GM12878 (cell line): ENCODE measurements around the gene SFXN5. TPM values are rescaled to one million over a fixed set of nuclear protein-coding genes. Genes with fewer than 3 reads are reported as not detected.

Experiments used
- BHLHE40 ChIP-seq, 2 experiments: fragments of 450-650 bp in 1 of 2; IDR thresholded peaks; 2 replicates each; pipeline ENCODE4 v1.6.1; 2011 to 2017; ENCODE audit warnings: low read depth in 2 of 2, borderline replicate concordance in 1 of 2, improper control_type of control experiment in 1 of 2, low read length in 1 of 2, mild to moderate bottlenecking in 1 of 2
- CHD4 ChIP-seq: fragments of 200-600 bp; sonication (generic); IDR thresholded peaks from 2 replicates; pipeline ENCODE4 v1.6.1; 2016; ENCODE audit warnings: mild to moderate bottlenecking
- ESRRA ChIP-seq: IDR thresholded peaks from 2 replicates; pipeline ENCODE4 v1.6.1; 2012; ENCODE audit warnings: mild to moderate bottlenecking, low read length, improper control_type of control experiment
- FOS ChIP-seq: IDR thresholded peaks from 3 replicates; pipeline ENCODE4 v1.6.1; 2011; ENCODE audit warnings: borderline replicate concordance; ENCODE audit not compliant: insufficient read length; ENCODE audit errors: extremely low read depth
- MTA2 ChIP-seq: fragments of 450-650 bp; IDR thresholded peaks from 2 replicates; pipeline ENCODE4 v1.6.1; 2016; ENCODE audit warnings: low read depth, mild to moderate bottlenecking, moderate library complexity
- MTA3 ChIP-seq: IDR thresholded peaks from 2 replicates; pipeline ENCODE4 v1.6.1; 2012; ENCODE audit warnings: low read length, inconsistent platforms, borderline replicate concordance
- NFIC ChIP-seq: IDR thresholded peaks from 2 replicates; pipeline ENCODE4 v1.6.1; 2012; ENCODE audit warnings: low read depth, mild to moderate bottlenecking, inconsistent platforms, low read length, moderate library complexity
- PML ChIP-seq: IDR thresholded peaks from 2 replicates; pipeline ENCODE4 v1.6.1; 2012; ENCODE audit warnings: low read length, inconsistent platforms
- RCOR1 ChIP-seq: conservative IDR thresholded peaks from 2 replicates; pipeline ENCODE4 v1.6.1; 2012; ENCODE audit warnings: low read depth, low read length, improper control_type of control experiment
- SREBF1 ChIP-seq: IDR thresholded peaks from 2 replicates; pipeline ENCODE4 v1.6.1; 2012; ENCODE audit warnings: mild to moderate bottlenecking, low read length
- SREBF2 ChIP-seq: IDR thresholded peaks from 2 replicates; pipeline ENCODE4 v1.6.1; 2012; ENCODE audit warnings: mild to moderate bottlenecking, low read length
- polyA plus RNA-seq, 11 experiments: library from polyadenylated mRNA; depleted of rRNA in 4 of 11; unstranded in 6 of 11; stranded (reverse) in 5 of 11; fragments of >200 nt; fragmentation: Nextera tagmentation in 4 of 11; fragmentation: Illumina TruSeq in 1 of 11; extraction: Ambion mirVana in 4 of 11; extraction: Trizol in 1 of 11; gene quantifications; 1 replicate in 1 of 11; 2 replicates in 10 of 11; pipeline versions ENCODE4 v1.2.1 to v1.2.3, GENCODE V29; 2011 to 2016; ENCODE audit warnings: inconsistent platforms in 2 of 11, missing spikeins in 2 of 11, low read depth in 1 of 11
- total RNA-seq, 4 experiments: library from RNA; depleted of rRNA in 3 of 4; stranded (reverse); fragments of >200 nt in 3 of 4; fragmentation: Illumina TruSeq in 1 of 4; extraction: Trizol in 1 of 4; gene quantifications; 2 replicates each; pipeline versions ENCODE4 v1.2.1 to v1.2.3, GENCODE V29; 2013 to 2021
- TF ChIP-seq, protein P1 (sequence below): IDR thresholded peaks from 2 replicates; pipeline ENCODE4 v1.6.1; 2012; ENCODE audit warnings: low read length, inconsistent platforms
- TF ChIP-seq, protein P2 (sequence below): IDR thresholded peaks from 2 replicates; pipeline ENCODE4 v1.6.1; 2012; ENCODE audit warnings: low read depth, low read length, improper control_type of control experiment
- TF ChIP-seq, protein P3 (sequence below): fragments of 450-650 bp; IDR thresholded peaks from 2 replicates; pipeline ENCODE4 v1.6.1; 2017; ENCODE audit warnings: mild to moderate bottlenecking, moderate library complexity
- TF ChIP-seq, protein P4 (sequence below): fragments of 450-650 bp; formaldehyde crosslinking; IDR thresholded peaks from 2 replicates; pipeline ENCODE4 v1.5.0; 2022; ENCODE audit warnings: mild to moderate bottlenecking, missing genetic modification characterization

The SFXN5 gene
- total and polyA plus RNA-seq, 10 of the 15 experiments (the other 5 are each of a cell fraction or from before 2014, with no cell fraction given) = 3.3 to 15.9 (median 11.2) TPM

DNA sequence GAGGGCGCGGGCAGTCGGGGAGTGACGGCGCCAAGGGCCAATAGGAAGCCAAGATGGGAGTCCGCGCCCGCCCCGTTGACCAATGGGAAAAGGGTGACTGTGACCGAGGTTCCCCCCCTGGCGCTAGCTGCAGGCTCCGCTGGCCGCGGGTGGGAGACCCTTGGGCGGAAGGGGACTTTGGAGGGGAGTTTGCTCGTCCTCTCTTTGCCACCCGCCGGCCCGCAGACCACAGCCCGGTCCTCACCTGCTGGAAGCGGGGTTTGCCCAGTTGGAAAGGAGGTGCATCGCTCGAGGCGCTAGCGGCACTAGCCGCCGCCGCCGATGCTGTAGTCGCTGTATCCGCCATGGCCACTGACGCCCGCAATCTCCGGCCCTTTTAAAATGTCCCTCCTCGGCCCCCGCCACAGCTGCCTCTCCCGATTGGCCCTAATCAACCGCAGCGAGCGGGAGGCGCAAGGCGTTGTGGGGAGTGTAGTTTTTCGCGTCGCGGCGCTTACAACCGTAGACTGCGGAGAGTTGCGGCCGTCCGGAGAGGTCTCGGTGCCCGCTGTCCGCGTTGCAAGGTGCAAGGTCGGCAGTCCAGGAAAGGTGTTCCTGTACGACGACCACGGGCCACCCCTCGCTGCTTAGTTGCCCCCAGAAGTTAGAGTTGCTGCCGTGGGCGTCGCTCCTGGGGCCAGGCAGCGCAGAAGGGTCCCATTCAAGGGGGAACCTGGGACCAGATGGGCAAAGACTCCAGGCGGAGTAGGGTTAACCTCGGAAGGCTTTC is at the start of gene SFXN5 (continued):
- TF ChIP-seq, protein P1, sequence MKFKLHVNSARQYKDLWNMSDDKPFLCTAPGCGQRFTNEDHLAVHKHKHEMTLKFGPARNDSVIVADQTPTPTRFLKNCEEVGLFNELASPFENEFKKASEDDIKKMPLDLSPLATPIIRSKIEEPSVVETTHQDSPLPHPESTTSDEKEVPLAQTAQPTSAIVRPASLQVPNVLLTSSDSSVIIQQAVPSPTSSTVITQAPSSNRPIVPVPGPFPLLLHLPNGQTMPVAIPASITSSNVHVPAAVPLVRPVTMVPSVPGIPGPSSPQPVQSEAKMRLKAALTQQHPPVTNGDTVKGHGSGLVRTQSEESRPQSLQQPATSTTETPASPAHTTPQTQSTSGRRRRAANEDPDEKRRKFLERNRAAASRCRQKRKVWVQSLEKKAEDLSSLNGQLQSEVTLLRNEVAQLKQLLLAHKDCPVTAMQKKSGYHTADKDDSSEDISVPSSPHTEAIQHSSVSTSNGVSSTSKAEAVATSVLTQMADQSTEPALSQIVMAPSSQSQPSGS = no peak
- TF ChIP-seq SREBF1 = no peak
- no peak for TF ChIP-seq CHD4
- TF ChIP-seq MTA3 = no peak
- peak; percentile 56; the same call in 1 of the 2 replicates for TF ChIP-seq MTA2
- peak; percentile 91 for TF ChIP-seq FOS
- peak; percentile 68; the same call in 1 of the 2 replicates for TF ChIP-seq PML
- TF ChIP-seq, protein P2, sequence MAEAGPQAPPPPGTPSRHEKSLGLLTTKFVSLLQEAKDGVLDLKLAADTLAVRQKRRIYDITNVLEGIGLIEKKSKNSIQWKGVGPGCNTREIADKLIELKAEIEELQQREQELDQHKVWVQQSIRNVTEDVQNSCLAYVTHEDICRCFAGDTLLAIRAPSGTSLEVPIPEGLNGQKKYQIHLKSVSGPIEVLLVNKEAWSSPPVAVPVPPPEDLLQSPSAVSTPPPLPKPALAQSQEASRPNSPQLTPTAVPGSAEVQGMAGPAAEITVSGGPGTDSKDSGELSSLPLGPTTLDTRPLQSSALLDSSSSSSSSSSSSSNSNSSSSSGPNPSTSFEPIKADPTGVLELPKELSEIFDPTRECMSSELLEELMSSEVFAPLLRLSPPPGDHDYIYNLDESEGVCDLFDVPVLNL = peak; percentile 76; the same call in 1 of the 2 replicates
- TF ChIP-seq RCOR1 = 0 out of 2 replicates have a peak, but pooled peaks have one; percentile 56
- no peak for TF ChIP-seq NFIC
- TF ChIP-seq, protein P3, sequence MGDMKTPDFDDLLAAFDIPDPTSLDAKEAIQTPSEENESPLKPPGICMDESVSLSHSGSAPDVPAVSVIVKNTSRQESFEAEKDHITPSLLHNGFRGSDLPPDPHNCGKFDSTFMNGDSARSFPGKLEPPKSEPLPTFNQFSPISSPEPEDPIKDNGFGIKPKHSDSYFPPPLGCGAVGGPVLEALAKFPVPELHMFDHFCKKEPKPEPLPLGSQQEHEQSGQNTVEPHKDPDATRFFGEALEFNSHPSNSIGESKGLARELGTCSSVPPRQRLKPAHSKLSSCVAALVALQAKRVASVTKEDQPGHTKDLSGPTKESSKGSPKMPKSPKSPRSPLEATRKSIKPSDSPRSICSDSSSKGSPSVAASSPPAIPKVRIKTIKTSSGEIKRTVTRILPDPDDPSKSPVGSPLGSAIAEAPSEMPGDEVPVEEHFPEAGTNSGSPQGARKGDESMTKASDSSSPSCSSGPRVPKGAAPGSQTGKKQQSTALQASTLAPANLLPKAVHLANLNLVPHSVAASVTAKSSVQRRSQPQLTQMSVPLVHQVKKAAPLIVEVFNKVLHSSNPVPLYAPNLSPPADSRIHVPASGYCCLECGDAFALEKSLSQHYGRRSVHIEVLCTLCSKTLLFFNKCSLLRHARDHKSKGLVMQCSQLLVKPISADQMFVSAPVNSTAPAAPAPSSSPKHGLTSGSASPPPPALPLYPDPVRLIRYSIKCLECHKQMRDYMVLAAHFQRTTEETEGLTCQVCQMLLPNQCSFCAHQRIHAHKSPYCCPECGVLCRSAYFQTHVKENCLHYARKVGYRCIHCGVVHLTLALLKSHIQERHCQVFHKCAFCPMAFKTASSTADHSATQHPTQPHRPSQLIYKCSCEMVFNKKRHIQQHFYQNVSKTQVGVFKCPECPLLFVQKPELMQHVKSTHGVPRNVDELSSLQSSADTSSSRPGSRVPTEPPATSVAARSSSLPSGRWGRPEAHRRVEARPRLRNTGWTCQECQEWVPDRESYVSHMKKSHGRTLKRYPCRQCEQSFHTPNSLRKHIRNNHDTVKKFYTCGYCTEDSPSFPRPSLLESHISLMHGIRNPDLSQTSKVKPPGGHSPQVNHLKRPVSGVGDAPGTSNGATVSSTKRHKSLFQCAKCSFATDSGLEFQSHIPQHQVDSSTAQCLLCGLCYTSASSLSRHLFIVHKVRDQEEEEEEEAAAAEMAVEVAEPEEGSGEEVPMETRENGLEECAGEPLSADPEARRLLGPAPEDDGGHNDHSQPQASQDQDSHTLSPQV = no peak
- TF ChIP-seq SREBF2 = no peak
- no peak for TF ChIP-seq ESRRA
- peak in 1 of 2 experiments; percentile 12; a peak in 1 of 4 replicates for TF ChIP-seq BHLHE40 (IDR thresholded peaks at IDR 0.05; ENCODE audit: borderline replicate concordance in 1 of 2, low read depth in 2 of 2, low read length in 1 of 2)
- TF ChIP-seq, protein P4, sequence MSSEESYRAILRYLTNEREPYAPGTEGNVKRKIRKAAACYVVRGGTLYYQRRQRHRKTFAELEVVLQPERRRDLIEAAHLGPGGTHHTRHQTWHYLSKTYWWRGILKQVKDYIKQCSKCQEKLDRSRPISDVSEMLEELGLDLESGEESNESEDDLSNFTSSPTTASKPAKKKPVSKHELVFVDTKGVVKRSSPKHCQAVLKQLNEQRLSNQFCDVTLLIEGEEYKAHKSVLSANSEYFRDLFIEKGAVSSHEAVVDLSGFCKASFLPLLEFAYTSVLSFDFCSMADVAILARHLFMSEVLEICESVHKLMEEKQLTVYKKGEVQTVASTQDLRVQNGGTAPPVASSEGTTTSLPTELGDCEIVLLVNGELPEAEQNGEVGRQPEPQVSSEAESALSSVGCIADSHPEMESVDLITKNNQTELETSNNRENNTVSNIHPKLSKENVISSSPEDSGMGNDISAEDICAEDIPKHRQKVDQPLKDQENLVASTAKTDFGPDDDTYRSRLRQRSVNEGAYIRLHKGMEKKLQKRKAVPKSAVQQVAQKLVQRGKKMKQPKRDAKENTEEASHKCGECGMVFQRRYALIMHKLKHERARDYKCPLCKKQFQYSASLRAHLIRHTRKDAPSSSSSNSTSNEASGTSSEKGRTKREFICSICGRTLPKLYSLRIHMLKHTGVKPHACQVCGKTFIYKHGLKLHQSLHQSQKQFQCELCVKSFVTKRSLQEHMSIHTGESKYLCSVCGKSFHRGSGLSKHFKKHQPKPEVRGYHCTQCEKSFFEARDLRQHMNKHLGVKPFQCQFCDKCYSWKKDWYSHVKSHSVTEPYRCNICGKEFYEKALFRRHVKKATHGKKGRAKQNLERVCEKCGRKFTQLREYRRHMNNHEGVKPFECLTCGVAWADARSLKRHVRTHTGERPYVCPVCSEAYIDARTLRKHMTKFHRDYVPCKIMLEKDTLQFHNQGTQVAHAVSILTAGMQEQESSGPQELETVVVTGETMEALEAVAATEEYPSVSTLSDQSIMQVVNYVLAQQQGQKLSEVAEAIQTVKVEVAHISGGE (CRISPR knock-in tag) = no peak
